Sigmoid colon (tissue), 4 donors: ENCODE measurements around the gene PDLIM1.

Experiments used
- CTCF ChIP-seq, 4 experiments: fragments of 450-650 bp in 3 of 4; fragments of 200-600 bp in 1 of 4; IDR thresholded peaks; one replicate each; pipeline ENCODE4 v1.5.1; 2016 to 2019; ENCODE audit warnings: antibody characterized with exemption in 4 of 4, mild to moderate bottlenecking in 3 of 4, moderate library complexity in 2 of 4
- EP300 ChIP-seq, 4 donors: sonication (generic); formaldehyde crosslinking; IDR thresholded peaks; one replicate each; pipeline ENCODE4 v1.6.1; 2017; ENCODE audit warnings: antibody characterized with exemption in 4 of 4
- POLR2AphosphoS5 ChIP-seq, 4 donors: sonication (generic); formaldehyde crosslinking; IDR thresholded peaks; one replicate each; pipeline ENCODE4 v1.6.1; 2017; ENCODE audit warnings: antibody characterized with exemption in 4 of 4

- no peak for TF ChIP-seq CTCF (IDR thresholded peaks at IDR 0.05)
- no peak for TF ChIP-seq POLR2AphosphoS5 (IDR thresholded peaks at IDR 0.05)
- TF ChIP-seq EP300 (IDR thresholded peaks at IDR 0.05) = no peak
Measured at GRCh38 chr10:95284807-95285206, 6.0 kb downstream of the PDLIM1 start.
